Neural progenitor cell (in vitro differentiated cells): ENCODE measurements around the gene TIMM23. TPM values are rescaled to one million over a fixed set of nuclear protein-coding genes. Genes with fewer than 3 reads are reported as not detected.

Source experiments
- DNase-seq: peaks from one replicate; pipeline ENCODE4 v3.0.0-alpha.2; 2016; ENCODE audit warnings: low spot score
- H2AFZ ChIP-seq: fragments of 200-600 bp; sonication (generic); replicated peaks from 2 replicates; pipeline ENCODE4 v1.6.1; 2016; ENCODE audit warnings: antibody characterized with exemption
- H3F3A ChIP-seq: fragments of 200-600 bp; sonication (generic); 2 replicates; pipeline ENCODE4 v1.6.1; 2016; ENCODE audit warnings: antibody characterized with exemption, low read depth
- H3K27ac ChIP-seq: fragments of 200-600 bp; sonication (generic); 2 replicates; pipeline ENCODE4 v1.5.1; 2016; ENCODE audit warnings: mild to moderate bottlenecking
- H3K27me3 ChIP-seq: fragments of 200-600 bp; sonication (generic); 2 replicates; pipeline ENCODE4 v1.6.1; 2016; ENCODE audit warnings: mild to moderate bottlenecking, moderate library complexity
- H3K36me3 ChIP-seq: fragments of 200-600 bp; sonication (generic); 2 replicates; pipeline ENCODE4 v1.5.1; 2016
- H3K4me1 ChIP-seq: fragments of 200-600 bp; sonication (generic); 2 replicates; pipeline ENCODE4 v1.6.1; 2016; ENCODE audit warnings: mixed run types
- H3K4me2 ChIP-seq: fragments of 200-600 bp; sonication (generic); 2 replicates; pipeline ENCODE4 v1.6.1; 2016
- H3K4me3 ChIP-seq: fragments of 200-600 bp; sonication (generic); 2 replicates; pipeline ENCODE4 v1.5.1; 2016
- H3K79me2 ChIP-seq: fragments of 200-600 bp; sonication (generic); 2 replicates; pipeline ENCODE4 v1.6.1; 2016; ENCODE audit warnings: low read depth
- H3K9ac ChIP-seq: fragments of 200-600 bp; sonication (generic); 2 replicates; pipeline ENCODE4 v1.6.1; 2016
- H3K9me3 ChIP-seq: fragments of 200-600 bp; sonication (generic); 2 replicates; pipeline ENCODE4 v1.5.1; 2016; ENCODE audit warnings: low read depth
- H4K20me1 ChIP-seq: fragments of 200-600 bp; sonication (generic); 2 replicates; pipeline ENCODE4 v1.6.1; 2016; ENCODE audit warnings: low read depth
- H3K27ac Mint-ChIP-seq: 3 replicates; pipeline ENCODE4 v1.8.0; 2021; ENCODE audit warnings: mixed read lengths
- H3K27me3 Mint-ChIP-seq: 2 replicates; pipeline ENCODE4 v1.8.0; 2022; ENCODE audit warnings: low read depth, mild to moderate bottlenecking, inconsistent platforms, moderate library complexity, mixed read lengths; ENCODE audit not compliant: insufficient read depth
- H3K36me3 Mint-ChIP-seq: 3 replicates; pipeline ENCODE4 v1.8.0; 2021; ENCODE audit warnings: mixed read lengths
- H3K4me1 Mint-ChIP-seq: 3 replicates; pipeline ENCODE4 v1.8.0; 2021; ENCODE audit warnings: mixed read lengths
- H3K4me3 Mint-ChIP-seq: 3 replicates; pipeline ENCODE4 v1.8.0; 2021; ENCODE audit warnings: mild to moderate bottlenecking, moderate library complexity, mixed read lengths
- H3K9me3 Mint-ChIP-seq: 3 replicates; pipeline ENCODE4 v1.8.0; 2020; ENCODE audit warnings: mixed read lengths
- EZH2 ChIP-seq: fragments of 200-600 bp; sonication (generic); IDR thresholded peaks from 2 replicates; pipeline ENCODE4 v1.6.1; 2017; ENCODE audit warnings: antibody characterized with exemption, mild to moderate bottlenecking, moderate library complexity
- EZH2phosphoT487 ChIP-seq: fragments of 200-600 bp; sonication (generic); IDR thresholded peaks from 2 replicates; pipeline ENCODE4 v1.6.1; 2017; ENCODE audit warnings: antibody characterized with exemption
- total RNA-seq: library from RNA; depleted of rRNA; stranded (reverse); fragments of >200 nt; gene quantifications from 2 replicates; pipeline ENCODE4 v1.2.3, GENCODE V29; 2015; ENCODE audit warnings: low replicate concordance
- TF ChIP-seq, protein P1 (sequence below): fragments of 200-600 bp; sonication (generic); IDR thresholded peaks from 2 replicates; pipeline ENCODE4 v1.5.1; 2017; ENCODE audit warnings: antibody characterized with exemption, mild to moderate bottlenecking

The TIMM23 gene
- total RNA-seq, 1 donor from 2014 or later, result 85.4 TPM

DNA sequence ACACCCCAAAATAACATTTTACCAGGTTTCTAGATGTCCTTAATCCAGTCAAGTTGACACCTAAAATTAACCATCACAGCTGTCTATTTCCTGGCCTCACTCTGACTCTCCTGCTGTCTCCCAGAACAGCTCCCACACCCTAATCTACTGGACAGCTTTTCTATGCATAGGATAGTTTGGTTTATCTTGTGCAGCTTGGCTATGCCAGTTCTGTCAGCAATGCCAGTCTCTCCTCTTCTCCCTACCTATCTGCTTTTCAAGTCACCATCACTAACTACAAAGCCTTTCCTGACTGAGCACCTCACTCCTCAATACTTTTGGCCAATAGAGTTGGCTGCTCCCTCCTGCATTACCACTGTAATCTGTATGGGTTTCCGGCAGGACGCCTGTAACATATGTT, 53.1 kb downstream of the TIMM23 start:
- Histone ChIP-seq H3K4me3 (no peak overlapping the region), H3K27me3 (no peaks in the 10 kb centered on the region), H3K27ac (no peak overlapping the region), H4K20me1 (peaks cover 60% of the 10 kb centered on the region), H3K36me3 (no peaks in the 10 kb centered on the region), H3K4me1 (peaks cover 11% of the 10 kb centered on the region), H3K4me2 (no peak overlapping the region), H2AFZ (no peak overlapping the region), H3F3A (peaks cover 15% of the 10 kb centered on the region), H3K9me3 (no peaks in the 10 kb centered on the region), H3K9ac (no peak overlapping the region), H3K79me2 (peaks cover 59% of the 10 kb centered on the region)
- H3K36me3 Mint-ChIP-seq, result peaks cover 4% of the 10 kb centered on the region
- no peak for DNase-seq
- no peaks in the 10 kb centered on the region for H3K9me3 Mint-ChIP-seq
- TF ChIP-seq, protein P1, sequence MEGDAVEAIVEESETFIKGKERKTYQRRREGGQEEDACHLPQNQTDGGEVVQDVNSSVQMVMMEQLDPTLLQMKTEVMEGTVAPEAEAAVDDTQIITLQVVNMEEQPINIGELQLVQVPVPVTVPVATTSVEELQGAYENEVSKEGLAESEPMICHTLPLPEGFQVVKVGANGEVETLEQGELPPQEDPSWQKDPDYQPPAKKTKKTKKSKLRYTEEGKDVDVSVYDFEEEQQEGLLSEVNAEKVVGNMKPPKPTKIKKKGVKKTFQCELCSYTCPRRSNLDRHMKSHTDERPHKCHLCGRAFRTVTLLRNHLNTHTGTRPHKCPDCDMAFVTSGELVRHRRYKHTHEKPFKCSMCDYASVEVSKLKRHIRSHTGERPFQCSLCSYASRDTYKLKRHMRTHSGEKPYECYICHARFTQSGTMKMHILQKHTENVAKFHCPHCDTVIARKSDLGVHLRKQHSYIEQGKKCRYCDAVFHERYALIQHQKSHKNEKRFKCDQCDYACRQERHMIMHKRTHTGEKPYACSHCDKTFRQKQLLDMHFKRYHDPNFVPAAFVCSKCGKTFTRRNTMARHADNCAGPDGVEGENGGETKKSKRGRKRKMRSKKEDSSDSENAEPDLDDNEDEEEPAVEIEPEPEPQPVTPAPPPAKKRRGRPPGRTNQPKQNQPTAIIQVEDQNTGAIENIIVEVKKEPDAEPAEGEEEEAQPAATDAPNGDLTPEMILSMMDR, result no peak
- no peak for TF ChIP-seq EZH2phosphoT487
- TF ChIP-seq EZH2, result no peak
- H3K27ac Mint-ChIP-seq, result no peak overlapping the region
- peaks cover under 1% of the 10 kb centered on the region for H3K27me3 Mint-ChIP-seq
- peaks cover 36% of the 10 kb centered on the region for H3K4me1 Mint-ChIP-seq
- H3K4me3 Mint-ChIP-seq, result no peak overlapping the region

DNA sequence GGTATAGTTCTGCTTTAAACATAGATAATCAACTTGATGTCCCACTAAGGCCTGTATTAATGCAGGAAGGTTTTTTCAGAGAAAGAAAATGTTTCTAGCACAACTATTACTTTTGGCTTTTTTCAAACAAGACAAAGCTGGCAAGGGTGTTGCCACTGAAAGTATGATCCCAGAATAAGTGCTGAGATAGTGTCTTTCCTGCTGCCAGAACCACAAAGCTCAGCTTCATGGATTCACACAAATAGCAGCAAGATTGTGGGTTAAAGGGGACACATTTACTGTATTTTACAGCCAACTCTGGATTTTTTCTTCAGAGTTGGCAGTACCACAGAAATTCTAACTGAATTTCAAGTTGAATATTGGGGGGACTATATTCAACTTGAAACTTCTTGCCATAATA, 53.8 kb downstream of the TIMM23 start:
- Histone ChIP-seq H3K36me3 (no peaks in the 10 kb centered on the region), H3K4me1 (peaks cover 11% of the 10 kb centered on the region), H3K4me2 (no peak overlapping the region), H3K27me3 (no peaks in the 10 kb centered on the region), H2AFZ (no peak overlapping the region), H3K27ac (no peak overlapping the region), H3K4me3 (no peak overlapping the region), H3K9ac (no peak overlapping the region), H3F3A (peaks cover 15% of the 10 kb centered on the region), H3K9me3 (no peaks in the 10 kb centered on the region), H3K79me2 (peaks cover 52% of the 10 kb centered on the region), H4K20me1 (peaks cover 60% of the 10 kb centered on the region)
- Mint-ChIP-seq H3K4me1 (peaks cover 40% of the 10 kb centered on the region), H3K27ac (no peak overlapping the region), H3K36me3 (peaks cover 4% of the 10 kb centered on the region), H3K9me3 (no peaks in the 10 kb centered on the region), H3K4me3 (no peak overlapping the region), H3K27me3 (peaks cover 2% of the 10 kb centered on the region)
- DNase-seq, result no peak
- no peak for TF ChIP-seq EZH2phosphoT487
- no peak for TF ChIP-seq EZH2
- TF ChIP-seq, protein P1, result no peak

DNA sequence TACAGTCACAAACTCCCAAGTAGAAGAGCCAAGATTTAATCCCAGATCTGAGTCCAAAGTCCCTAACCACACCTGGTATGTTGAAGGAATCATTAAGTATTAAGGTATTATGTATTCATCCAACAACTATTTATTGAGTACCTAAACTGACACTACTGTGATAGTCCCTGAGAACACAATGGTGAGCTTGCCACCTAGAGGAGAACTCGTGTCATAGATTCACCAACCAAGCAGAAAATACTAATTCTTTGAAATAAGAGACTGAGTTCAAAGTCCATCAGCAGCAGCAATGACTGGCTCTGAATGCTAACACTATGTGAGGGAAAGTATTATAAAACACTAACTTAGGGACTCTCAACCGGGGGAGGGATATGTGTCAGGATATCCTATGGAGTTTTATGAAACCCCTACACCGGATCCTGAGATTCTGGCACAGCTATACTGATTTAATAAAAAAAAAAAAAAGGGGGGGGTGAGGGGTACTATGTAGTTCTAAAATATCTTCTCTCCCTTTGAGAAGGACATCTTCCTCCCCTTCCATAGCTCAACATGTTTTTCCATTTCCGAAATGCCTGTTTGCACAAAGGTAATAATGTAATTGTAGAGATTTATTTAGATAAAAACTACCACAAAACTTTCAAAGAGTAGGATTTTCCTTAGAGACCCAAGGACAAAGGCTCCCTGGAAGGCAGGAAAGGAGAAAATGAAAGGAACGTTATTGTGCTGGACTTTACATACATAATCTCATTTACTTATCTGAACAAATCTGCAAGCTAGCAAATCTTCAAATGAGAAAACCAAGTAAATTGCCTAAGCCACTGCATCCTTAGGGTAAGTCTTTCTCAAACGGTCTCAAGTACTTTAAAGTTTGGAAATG, 56.5 kb downstream of the TIMM23 start:
- H2AFZ ChIP-seq, result no peak overlapping the region
- no peaks in the 10 kb centered on the region for H3K36me3 ChIP-seq
- H3K79me2 ChIP-seq, result peaks cover 35% of the 10 kb centered on the region
- peak overlapping the region; percentile 77 for H3K4me3 ChIP-seq
- no peaks in the 10 kb centered on the region for H3K27me3 ChIP-seq
- TF ChIP-seq, protein P1, result peak; percentile 72
- TF ChIP-seq EZH2phosphoT487, result no peak
- DNase-seq, result peak; percentile 60
- peaks cover 46% of the 10 kb centered on the region for H4K20me1 ChIP-seq
- H3K4me3 Mint-ChIP-seq, result peak overlapping the region; percentile 94
- H3K4me2 ChIP-seq, result peak overlapping the region; percentile 92
- peaks cover 2% of the 10 kb centered on the region for H3K27me3 Mint-ChIP-seq
- H3K9me3 Mint-ChIP-seq, result no peaks in the 10 kb centered on the region
- no peak overlapping the region for H3K27ac Mint-ChIP-seq
- H3K9ac ChIP-seq, result peak overlapping the region; percentile 91
- no peak overlapping the region for H3K27ac ChIP-seq
- peaks cover 32% of the 10 kb centered on the region for H3K4me1 Mint-ChIP-seq
- H3F3A ChIP-seq, result peaks cover 11% of the 10 kb centered on the region
- peaks cover 11% of the 10 kb centered on the region for H3K4me1 ChIP-seq
- no peaks in the 10 kb centered on the region for H3K9me3 ChIP-seq
- peaks cover 4% of the 10 kb centered on the region for H3K36me3 Mint-ChIP-seq
